Measurements from ENCODE around the gene APOA4.

The APOA4 gene

GRCh38 chr11:116776522-116776984 lies 46.6 kb downstream of the APOA4 start:
- Histone ChIP-seq H3K4me3 (ENCODE audit: low read depth, low read length) (no peak overlapping the region), H3K27ac (ENCODE audit: extremely low read depth, low read depth, low read length) (no peak overlapping the region), H3K36me3 (ENCODE audit: control insufficient read depth in 2 of 2, insufficient read depth in 1 of 2, low read length in 2 of 2) (peaks cover 6 to 58% of the 10 kb centered on the region in 2 experiments; a peak in 2 of 3 replicates), H3K4me1 (ENCODE audit: control insufficient read depth, insufficient read depth, low read length) (peaks cover 4% of the 10 kb centered on the region; the same call in 1 of the 2 replicates), H3K9me3 (ENCODE audit: control insufficient read depth, insufficient read depth, low read depth, low read length) (no peaks in the 10 kb centered on the region)
- ChIA-PET POLR2A (interaction anchor here (0.6 kb wide), 1 partner anchor 9 kb away, joined by 8 read pairs; no protein-coding TSS in a partner anchor), CTCF (interaction anchor here (0.9 to 2.0 kb wide), 2 partner anchors 15 to 450 kb away, joined by 3 to 5 read pairs; partner anchors contain the start of gene APOA5)
- TF ChIP-seq GLIS2 (tag by site-specific recombination; IDR thresholded peaks at IDR 0.05), result no peak
- TF ChIP-seq ZSCAN16 (tag by site-specific recombination; IDR thresholded peaks at IDR 0.05), result no peak
- no peak for TF ChIP-seq ZNF433 (tag by site-specific recombination; IDR thresholded peaks at IDR 0.05; ENCODE audit: low read depth)
- no peak for TF ChIP-seq KLF9 (tag by site-specific recombination; IDR thresholded peaks at IDR 0.05; ENCODE audit: low read depth)
- no peak for TF ChIP-seq ZNF335 (tag by site-specific recombination; conservative IDR thresholded peaks at IDR 0.05)
- no peak for TF ChIP-seq ZNF274 (IDR thresholded peaks at IDR 0.05; ENCODE audit: low read length)
- no peak for TF ChIP-seq ZNF274 (tag by site-specific recombination; IDR thresholded peaks at IDR 0.05; ENCODE audit: borderline replicate concordance)
- no peak for TF ChIP-seq SALL2 (tag by site-specific recombination; IDR thresholded peaks at IDR 0.05; ENCODE audit: borderline replicate concordance)
- TF ChIP-seq ZNF558 (tag by site-specific recombination; IDR thresholded peaks at IDR 0.05), result no peak
- no peak for TF ChIP-seq MZF1 (tag by site-specific recombination; IDR thresholded peaks at IDR 0.05; ENCODE audit: borderline replicate concordance)
- TF ChIP-seq ZNF148 (tag by site-specific recombination; IDR thresholded peaks at IDR 0.05; ENCODE audit: borderline replicate concordance), result no peak

- CTCF ChIA-PET, result interaction anchor here (0.9 to 2.0 kb wide), 2 partner anchors 16 to 451 kb away, joined by 3 to 5 read pairs; partner anchors contain the start of gene APOA5
- POLR2A ChIA-PET, result interaction anchor here (0.6 kb wide), 1 partner anchor 9 kb away, joined by 8 read pairs; no protein-coding TSS in a partner anchor
Observed at GRCh38 chr11:116775975-116776374, 47.1 kb downstream of the APOA4 start.

More at GRCh38 chr11:116775975-116776374, 47.1 kb downstream of the APOA4 start:
- no peaks in the 10 kb centered on the region for H3K9me3 ChIP-seq (ENCODE audit: control insufficient read depth, insufficient read depth, low read depth, low read length)
- no peak overlapping the region for H3K4me3 ChIP-seq (ENCODE audit: low read depth, low read length)
- no peak overlapping the region for H3K27ac ChIP-seq (ENCODE audit: extremely low read depth, low read depth, low read length)
- H3K4me1 ChIP-seq (ENCODE audit: control insufficient read depth, insufficient read depth, low read length), result peaks cover 4% of the 10 kb centered on the region; the same call in 1 of the 2 replicates
- H3K36me3 ChIP-seq (ENCODE audit: control insufficient read depth in 2 of 2, insufficient read depth in 1 of 2, low read length in 2 of 2), result peaks cover 6 to 52% of the 10 kb centered on the region in 2 experiments; a peak in 2 of 3 replicates
- TF ChIP-seq ZNF239 (tag by site-specific recombination; IDR thresholded peaks at IDR 0.05), result no peak
- TF ChIP-seq ZNF777 (tag by site-specific recombination; IDR thresholded peaks at IDR 0.05; ENCODE audit: borderline replicate concordance), result no peak
- TF ChIP-seq ZNF324 (tag by site-specific recombination; IDR thresholded peaks at IDR 0.05), result no peak
- TF ChIP-seq ZNF133 (tag by site-specific recombination; IDR thresholded peaks at IDR 0.05), result no peak
- TF ChIP-seq ZNF335 (tag by site-specific recombination; conservative IDR thresholded peaks at IDR 0.05), result no peak
- TF ChIP-seq ZNF768 (tag by site-specific recombination; IDR thresholded peaks at IDR 0.05), result no peak
- no peak for TF ChIP-seq ZNF18 (tag by site-specific recombination; IDR thresholded peaks at IDR 0.05)
- TF ChIP-seq ZFP41 (tag by site-specific recombination; IDR thresholded peaks at IDR 0.05; ENCODE audit: borderline replicate concordance), result no peak
- TF ChIP-seq ZNF221 (tag by site-specific recombination; IDR thresholded peaks at IDR 0.05; ENCODE audit: borderline replicate concordance), result no peak
- TF ChIP-seq ZNF701 (tag by site-specific recombination; IDR thresholded peaks at IDR 0.05), result no peak
- no peak for TF ChIP-seq PRDM2 (tag by site-specific recombination; IDR thresholded peaks at IDR 0.05; ENCODE audit: borderline replicate concordance)
- no peak for TF ChIP-seq SP3 (tag by site-specific recombination; IDR thresholded peaks at IDR 0.05)
- no peak for TF ChIP-seq ZNF610 (tag by site-specific recombination; IDR thresholded peaks at IDR 0.05; ENCODE audit: borderline replicate concordance)
